Measurements from ENCODE around the gene SP6. TPM values are rescaled to one million over a fixed set of nuclear protein-coding genes. Genes with fewer than 3 reads are reported as not detected.

SP6 gene
- total RNA-seq, 4 donors from 2014 or later: under 0.01 to 0.71 (median 0.25) TPM

DNA sequence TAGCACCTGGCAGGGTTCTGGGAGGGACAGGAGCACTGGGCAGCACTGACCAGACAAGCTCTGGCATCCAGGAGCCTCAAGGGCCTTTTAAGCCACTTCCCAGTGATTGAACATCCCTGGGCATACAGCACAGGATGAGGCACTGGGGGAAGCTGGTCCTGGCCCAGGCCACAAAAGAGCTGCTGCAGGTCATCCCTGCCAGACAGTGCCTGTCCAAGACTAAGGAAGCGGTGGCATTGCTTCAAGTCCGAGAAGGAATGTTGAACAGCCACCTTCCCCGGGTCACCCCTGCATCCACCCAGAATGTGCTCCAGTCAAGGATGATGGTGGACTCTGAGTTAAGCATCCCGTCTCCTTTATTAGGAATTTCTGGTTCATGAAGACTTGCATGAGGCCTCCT, 28.2 kb downstream of the SP6 start:
- peaks cover 35 to 66% (median 62%) of the 10 kb centered on the region in 4 donors for H3K36me3 ChIP-seq
- no peak for DNase-seq (ENCODE audit: extremely low spot score)
- 80% methylated on average over 1 of the region's 4 CpGs for whole genome bisulfite sequencing

GRCh38 chr17:47821424-47822391, 29.3 kb downstream of the SP6 start, which contains the start of gene OSBPL7:
TSS of gene OSBPL7 (minus strand) at chr17:47821794. CDS start at chr17:47820278, 1,516 bp downstream.
- Histone ChIP-seq H3K9me3 (no peaks in the 10 kb centered on the region), H3K27ac (replicated peaks in 1 of 4) (peak within 1 kb of the TSS; percentile 47 to 60 (median 56)), H3K36me3 (peaks cover 27 to 66% (median 63%) of the 10 kb centered on the region in 4 donors), H3K4me1 (peaks cover 22 to 29% (median 23%) of the 10 kb centered on the region in 4 donors), H3K27me3 (no peaks in the 10 kb centered on the region), H3K4me3 (peak within 1 kb of the TSS; percentile 58 to 65 (median 59))
- TF ChIP-seq POLR2AphosphoS5 (IDR thresholded peaks at IDR 0.05) (peak; percentile 56 to 58), POLR2A (IDR thresholded peaks at IDR 0.05; ENCODE audit: low read depth) (no peak), EP300 (IDR thresholded peaks at IDR 0.05) (no peak), CTCF (IDR thresholded peaks at IDR 0.05) (peak in 1 of 3 experiments; percentile 27)
- 13% methylated on average over 11 of the region's 21 CpGs for WGBS
- DNase-seq (ENCODE audit: extremely low spot score): no peak
- intact Hi-C loops (cut with DNase I): no loop called here

More for the DNA sequence above, 28.2 kb downstream of the SP6 start:
- H3K27ac ChIP-seq (replicated peaks in 1 of 4): no peak overlapping the region
- no peak overlapping the region for H3K4me3 ChIP-seq
- intact Hi-C loops (cut with DNase I): no loop called here
- TF ChIP-seq POLR2A (IDR thresholded peaks at IDR 0.05; ENCODE audit: low read depth) (no peak), EP300 (IDR thresholded peaks at IDR 0.05) (no peak), CTCF (IDR thresholded peaks at IDR 0.05) (no peak), POLR2AphosphoS5 (IDR thresholded peaks at IDR 0.05) (no peak)
- H3K9me3 ChIP-seq: no peaks in the 10 kb centered on the region
- no peaks in the 10 kb centered on the region for H3K27me3 ChIP-seq
- H3K4me1 ChIP-seq: peaks cover 22 to 29% (median 23%) of the 10 kb centered on the region in 4 donors

DNA sequence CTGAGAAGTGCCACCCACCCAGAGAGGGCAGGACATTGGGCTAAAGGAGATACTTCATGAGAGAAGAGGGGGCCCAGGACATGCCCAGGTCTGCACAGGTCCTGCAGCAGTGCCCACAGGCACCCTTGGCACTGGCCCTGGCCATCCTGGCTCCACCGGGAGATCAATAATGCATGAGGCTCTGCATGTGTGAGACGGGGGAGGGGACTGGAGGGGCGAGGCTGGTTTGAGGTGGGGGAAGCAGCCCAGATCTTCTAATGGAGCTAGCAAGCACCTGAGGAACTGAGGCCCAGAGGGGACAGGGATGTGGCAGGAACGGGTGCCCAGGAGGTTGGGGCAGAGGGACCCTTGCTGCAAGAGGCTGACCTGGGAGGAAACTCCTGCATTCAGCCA, 29.9 kb downstream of the SP6 start:
- no peaks in the 10 kb centered on the region for H3K27me3 ChIP-seq
- peak overlapping the region; percentile 47 to 60 (median 56) for H3K27ac ChIP-seq (replicated peaks in 1 of 4)
- 0% methylated on average over 4 of the region's 4 CpGs for WGBS
- intact Hi-C loops (cut with DNase I): no loop called here
- H3K4me3 ChIP-seq: peak overlapping the region; percentile 58 to 65 (median 59)
- H3K36me3 ChIP-seq: peaks cover 20 to 66% (median 63%) of the 10 kb centered on the region in 4 donors
- H3K9me3 ChIP-seq: no peaks in the 10 kb centered on the region
- H3K4me1 ChIP-seq: peaks cover 22 to 29% (median 23%) of the 10 kb centered on the region in 4 donors
- TF ChIP-seq POLR2AphosphoS5 (IDR thresholded peaks at IDR 0.05): no peak
- no peak for DNase-seq (ENCODE audit: extremely low spot score)

DNA sequence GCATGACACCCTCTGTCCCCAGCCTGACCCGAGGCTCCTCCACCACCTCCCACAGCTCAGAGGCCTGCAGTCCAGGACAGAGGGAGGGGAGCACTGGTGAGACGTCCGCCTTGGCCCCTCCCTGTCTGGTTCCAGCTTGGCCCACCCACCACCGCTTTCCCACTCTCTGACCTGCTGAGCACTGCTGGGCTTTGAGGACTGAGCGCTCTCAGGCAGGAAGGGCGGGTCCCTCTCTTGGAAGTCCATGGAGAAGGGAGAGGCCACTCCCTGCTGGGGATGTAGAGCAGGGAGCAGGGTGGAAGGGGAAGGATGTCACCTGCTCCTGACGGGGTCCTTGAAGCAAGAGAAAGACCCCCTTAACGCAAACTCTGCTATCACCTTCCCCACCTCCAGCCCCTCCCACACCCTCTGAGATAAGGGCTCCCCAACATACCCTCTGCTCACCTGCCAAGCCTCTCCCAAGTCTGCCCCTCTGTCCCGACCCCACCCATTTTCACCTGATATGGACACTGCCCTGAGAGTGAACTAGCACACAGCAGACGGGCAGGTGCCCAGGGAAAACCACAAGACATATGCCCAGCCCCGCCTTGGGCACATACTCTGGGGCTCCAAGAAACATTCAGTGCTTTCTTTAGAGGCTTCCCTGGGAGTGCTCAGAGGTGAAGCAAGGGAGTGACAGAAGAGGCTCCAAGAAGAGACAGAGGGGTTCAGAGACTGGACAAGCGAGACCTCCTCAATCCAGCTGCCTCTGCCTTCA, 30.8 kb downstream of the SP6 start:
- no peak for DNase-seq (ENCODE audit: extremely low spot score)
- H3K4me1 ChIP-seq: peaks cover 22 to 29% (median 23%) of the 10 kb centered on the region in 4 donors
- no peaks in the 10 kb centered on the region for H3K27me3 ChIP-seq
- WGBS: 75% methylated on average over 11 of the region's 12 CpGs
- TF ChIP-seq EP300 (IDR thresholded peaks at IDR 0.05): no peak
- TF ChIP-seq POLR2A (IDR thresholded peaks at IDR 0.05; ENCODE audit: low read depth): no peak
- no peak for TF ChIP-seq POLR2AphosphoS5 (IDR thresholded peaks at IDR 0.05)
- no peak for TF ChIP-seq CTCF (IDR thresholded peaks at IDR 0.05)
- no peaks in the 10 kb centered on the region for H3K9me3 ChIP-seq
- peaks cover 14 to 66% (median 63%) of the 10 kb centered on the region in 4 donors for H3K36me3 ChIP-seq
- no peak overlapping the region for H3K4me3 ChIP-seq
- intact Hi-C loops (cut with DNase I): no loop called here
- H3K27ac ChIP-seq (replicated peaks in 1 of 4): no peak overlapping the region

All from esophagus muscularis mucosa (tissue), 4 donors.